GM12873 (cell line): ENCODE data around the gene MCRIP1.

Experiments
- TF ChIP-seq, protein P1 (sequence below): IDR thresholded peaks from 2 replicates; pipeline ENCODE4 v1.5.1; 2012; ENCODE audit warnings: low read depth, mild to moderate bottlenecking, moderate library complexity, low read length, control low read depth; ENCODE audit not compliant: insufficient read depth; ENCODE audit errors: missing control alignments

Gene MCRIP1

DNA sequence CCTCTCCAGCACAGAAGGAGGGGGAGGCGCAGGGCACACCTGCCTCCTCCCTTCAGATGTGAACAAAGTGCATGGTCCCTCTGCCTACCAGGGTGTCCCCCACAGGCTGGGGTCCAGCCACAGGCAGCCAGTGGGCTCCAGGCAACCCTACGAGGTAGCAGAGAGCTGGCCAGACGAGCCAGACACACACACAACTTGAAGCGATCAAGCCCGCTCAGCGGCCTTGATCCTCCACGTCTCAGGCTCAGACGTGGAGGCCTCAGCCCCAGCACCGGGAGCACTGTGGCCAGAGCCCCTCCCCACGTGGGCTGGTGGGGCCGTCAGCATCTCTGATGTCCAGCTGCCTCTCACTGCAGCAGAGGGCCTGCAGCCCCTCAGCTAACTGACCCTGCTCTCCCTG lies 8.5 kb downstream of the MCRIP1 start:
- TF ChIP-seq, protein P1, sequence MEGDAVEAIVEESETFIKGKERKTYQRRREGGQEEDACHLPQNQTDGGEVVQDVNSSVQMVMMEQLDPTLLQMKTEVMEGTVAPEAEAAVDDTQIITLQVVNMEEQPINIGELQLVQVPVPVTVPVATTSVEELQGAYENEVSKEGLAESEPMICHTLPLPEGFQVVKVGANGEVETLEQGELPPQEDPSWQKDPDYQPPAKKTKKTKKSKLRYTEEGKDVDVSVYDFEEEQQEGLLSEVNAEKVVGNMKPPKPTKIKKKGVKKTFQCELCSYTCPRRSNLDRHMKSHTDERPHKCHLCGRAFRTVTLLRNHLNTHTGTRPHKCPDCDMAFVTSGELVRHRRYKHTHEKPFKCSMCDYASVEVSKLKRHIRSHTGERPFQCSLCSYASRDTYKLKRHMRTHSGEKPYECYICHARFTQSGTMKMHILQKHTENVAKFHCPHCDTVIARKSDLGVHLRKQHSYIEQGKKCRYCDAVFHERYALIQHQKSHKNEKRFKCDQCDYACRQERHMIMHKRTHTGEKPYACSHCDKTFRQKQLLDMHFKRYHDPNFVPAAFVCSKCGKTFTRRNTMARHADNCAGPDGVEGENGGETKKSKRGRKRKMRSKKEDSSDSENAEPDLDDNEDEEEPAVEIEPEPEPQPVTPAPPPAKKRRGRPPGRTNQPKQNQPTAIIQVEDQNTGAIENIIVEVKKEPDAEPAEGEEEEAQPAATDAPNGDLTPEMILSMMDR: no peak

DNA sequence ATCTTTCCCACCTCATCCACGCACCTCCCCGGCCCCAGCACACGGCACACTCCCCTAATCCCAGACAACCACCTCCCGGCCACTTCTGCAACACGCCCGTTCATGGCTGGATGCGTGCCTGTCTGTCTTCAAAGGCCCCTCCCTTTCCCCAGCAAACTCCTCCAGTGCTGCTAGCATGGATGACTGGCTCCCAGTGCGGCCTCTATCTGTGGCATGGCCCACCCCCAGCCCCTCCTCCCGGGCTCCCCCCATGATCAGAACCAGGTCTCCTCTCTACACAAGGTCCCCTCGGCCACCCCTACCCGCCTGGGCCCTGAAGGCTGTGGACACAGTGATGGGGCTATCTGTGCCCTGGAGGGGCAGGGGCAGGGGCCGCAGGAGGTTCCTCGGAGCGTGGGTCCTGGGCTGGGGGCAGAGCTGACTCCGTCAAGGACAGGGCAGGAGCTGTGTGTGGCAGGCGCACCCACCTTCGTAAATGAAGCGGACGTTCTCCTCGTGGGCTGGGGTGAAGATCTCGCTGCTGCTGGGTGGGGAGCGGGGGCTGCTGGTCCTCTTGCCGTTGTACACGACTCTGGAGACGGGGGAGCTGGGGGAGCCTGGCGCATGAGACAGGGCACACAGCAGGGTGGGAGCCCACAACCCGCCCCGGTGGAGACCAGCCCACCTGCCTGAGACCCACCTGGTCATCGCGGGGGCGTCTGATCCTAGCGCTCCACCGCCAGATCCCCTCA lies 9.1 kb downstream of the MCRIP1 start:
- TF ChIP-seq, protein P1: no peak

DNA sequence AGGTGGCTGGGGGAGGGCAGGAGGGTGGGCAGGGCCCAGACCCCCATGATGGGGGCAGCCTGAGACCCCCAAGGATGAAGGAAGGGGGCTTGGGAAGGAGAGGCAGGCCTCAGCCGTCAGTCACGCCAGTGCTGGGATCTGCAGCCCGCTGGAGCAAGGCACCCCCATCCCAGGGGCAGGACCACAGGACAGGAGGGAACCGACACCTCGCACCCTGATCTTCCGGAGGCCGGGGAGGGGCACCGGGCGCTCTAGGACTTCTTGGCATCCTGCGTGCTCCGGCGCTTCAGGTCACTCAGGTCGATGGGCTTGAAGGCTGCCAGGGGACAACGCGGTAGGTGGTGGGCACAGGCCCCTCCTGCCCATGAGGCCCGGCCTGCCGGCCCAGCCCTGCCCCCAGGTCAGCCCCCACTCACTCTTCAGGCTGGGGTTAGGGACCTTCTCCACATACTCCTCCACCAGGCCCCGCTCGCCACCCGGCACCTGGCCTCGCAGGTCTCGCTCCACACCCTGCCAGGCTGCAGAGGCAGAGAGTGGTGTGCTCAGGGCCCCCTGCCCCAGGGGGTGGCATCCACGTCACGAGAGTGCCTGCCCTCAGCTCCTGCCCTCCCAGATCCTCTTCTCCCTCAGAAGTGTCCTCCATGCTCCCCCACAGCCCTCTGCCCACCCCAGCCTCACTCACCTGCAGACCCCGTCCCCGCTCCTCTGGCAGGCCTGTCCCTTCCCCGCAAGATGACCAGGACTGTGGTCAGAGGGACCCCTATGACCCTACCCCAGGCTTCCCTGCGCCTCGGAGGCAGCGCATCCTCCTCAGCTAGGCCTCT lies 9.9 kb downstream of the MCRIP1 start:
- TF ChIP-seq, protein P1: no peak

DNA sequence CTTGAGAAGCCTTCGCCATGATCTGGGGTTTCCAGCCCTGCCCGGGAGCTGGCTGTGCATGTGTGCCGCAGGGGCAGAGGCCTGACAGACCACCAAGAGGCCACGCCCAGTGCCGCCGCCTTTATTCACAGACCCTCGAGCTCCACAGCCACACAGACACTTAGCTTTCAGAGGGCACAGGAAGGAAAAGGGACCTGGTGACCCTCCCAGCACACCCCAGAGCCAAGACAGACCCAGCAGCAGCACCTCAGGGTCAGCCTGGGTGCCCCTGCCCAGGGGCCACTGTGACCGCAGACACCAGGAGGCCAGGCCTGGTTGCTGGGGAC lies 10.8 kb downstream of the MCRIP1 start:
- TF ChIP-seq, protein P1: no peak

DNA sequence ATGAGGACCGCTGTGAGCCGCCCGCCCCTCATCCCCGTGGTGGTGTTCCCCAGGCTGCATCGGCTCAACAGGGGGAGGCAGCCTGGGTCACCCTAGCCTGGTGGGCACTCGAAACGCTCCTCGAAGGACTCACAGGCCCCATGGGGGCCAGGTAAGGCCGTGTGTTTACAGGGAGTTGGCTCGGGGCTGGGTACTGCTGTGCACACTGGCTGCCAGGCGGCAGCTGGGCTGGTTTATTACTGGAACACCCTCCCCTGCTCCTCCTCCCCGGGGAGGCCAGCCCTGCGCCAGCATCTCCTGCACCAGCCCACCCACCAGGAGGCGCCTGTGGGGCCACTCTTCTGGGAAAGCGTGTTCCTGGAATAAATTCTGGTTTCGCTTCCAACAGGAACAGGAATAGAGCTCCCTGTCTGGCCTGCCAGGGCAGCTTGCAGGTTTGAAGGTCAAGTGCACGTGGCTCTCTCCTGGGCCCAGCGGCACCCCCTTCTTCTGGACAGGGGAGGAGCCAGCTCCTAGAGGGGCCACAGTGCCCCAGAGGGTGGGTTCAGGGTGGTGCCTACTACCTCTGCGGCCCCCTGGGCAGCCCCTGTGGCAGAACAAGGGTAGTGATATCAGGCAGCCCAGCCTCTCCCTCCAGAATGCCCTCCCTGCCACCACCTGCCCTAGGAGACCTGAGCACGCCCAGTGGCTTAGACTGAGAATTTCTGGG lies 11.3 kb downstream of the MCRIP1 start:
- TF ChIP-seq, protein P1: peak; percentile 6

DNA sequence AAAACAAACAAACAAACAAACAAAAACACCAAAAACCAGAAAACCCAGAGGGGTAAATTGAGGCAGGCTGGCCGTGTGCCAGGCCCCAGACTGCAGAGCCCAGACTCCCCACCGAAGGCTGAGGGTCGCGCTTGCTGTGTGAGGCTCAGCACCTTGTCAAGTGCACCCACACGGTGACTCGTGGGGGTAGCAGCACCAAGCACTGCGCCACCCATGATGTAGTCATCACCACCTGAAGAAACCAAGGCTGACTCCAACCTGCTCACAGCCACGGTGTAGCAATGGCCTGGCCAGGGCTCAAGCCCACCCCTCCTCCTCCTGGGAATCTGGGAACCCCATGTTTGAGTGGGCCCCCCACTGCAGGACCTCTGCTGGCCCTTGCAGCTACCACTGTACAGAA lies 11.9 kb downstream of the MCRIP1 start:
- TF ChIP-seq, protein P1: no peak

DNA sequence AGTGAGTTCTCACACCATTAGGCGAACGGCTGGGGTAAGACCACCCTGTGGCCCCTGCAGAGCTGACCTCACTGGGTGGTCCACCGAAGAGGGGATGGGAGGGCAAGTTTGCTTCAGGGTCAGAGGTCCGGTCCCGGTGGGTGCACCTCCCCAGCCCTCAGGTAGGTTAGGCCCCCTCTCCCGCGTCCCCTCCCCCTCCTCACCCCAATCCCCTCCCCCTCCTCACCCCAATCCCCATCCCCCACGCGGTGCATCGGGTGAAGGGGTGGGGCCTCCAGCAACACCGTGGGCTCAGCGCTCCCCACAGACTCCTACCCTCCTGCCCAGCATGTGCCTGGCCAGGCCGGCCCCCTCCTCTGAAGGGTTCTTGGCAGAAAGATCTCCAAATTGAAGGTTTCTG lies 13.4 kb downstream of the MCRIP1 start:
- TF ChIP-seq, protein P1: no peak
